Tibial artery (tissue), 4 donors: ENCODE results near the gene CDH2.

ENCODE experiments used
- DNase-seq, 2 donors: peaks; one replicate each; pipeline ENCODE4 v3.0.0-alpha.2; 2019
- H3K27ac ChIP-seq, 2 donors: fragments of 200-600 bp; sonication (generic) in 1 of 2; 1 replicate in 1 of 2; 2 replicates in 1 of 2; pipeline ENCODE4 v1.5.1; 2018 to 2019; ENCODE audit warnings: mild to moderate bottlenecking in 1 of 2
- H3K27me3 ChIP-seq, 2 donors: fragments of 200-600 bp; sonication (generic) in 1 of 2; one replicate each; pipeline versions ENCODE4 v1.5.1 to v1.6.0; 2016 to 2019
- H3K36me3 ChIP-seq, 3 donors: fragments of 200-600 bp; sonication (generic) in 2 of 3; one replicate each; pipeline ENCODE4 v1.5.1; 2016 to 2019; ENCODE audit warnings: mild to moderate bottlenecking in 2 of 3
- H3K4me1 ChIP-seq, 4 donors: fragments of 200-600 bp; sonication (generic) in 2 of 4; 1 replicate in 3 of 4; 2 replicates in 1 of 4; pipeline ENCODE4 v1.5.1; 2016 to 2019
- H3K4me3 ChIP-seq, 2 donors: fragments of 200-600 bp; sonication (generic) in 1 of 2; 1 replicate in 1 of 2; 2 replicates in 1 of 2; pipeline ENCODE4 v1.5.1; 2018 to 2019; ENCODE audit warnings: mild to moderate bottlenecking in 2 of 2
- H3K9me3 ChIP-seq, 3 donors: fragments of 200-600 bp; sonication (generic) in 1 of 3; one replicate each; pipeline ENCODE4 v1.5.1; 2016 to 2019
- CTCF ChIP-seq, 2 experiments: fragments of 200-600 bp in 1 of 2; fragments of 450-650 bp in 1 of 2; IDR thresholded peaks; one replicate each; pipeline ENCODE4 v1.5.1; 2017 to 2019; ENCODE audit warnings: antibody characterized with exemption in 2 of 2, mild to moderate bottlenecking in 1 of 2, moderate library complexity in 1 of 2
- intact Hi-C: fragments of 100-400 bp; cut with DNase I; formaldehyde crosslinking; loops from one replicate; pipeline ENCODE4 v1.15.0; 2023; ENCODE audit warnings: low total_unique reads

Gene CDH2

GRCh38 chr18:28050545-28050944 is 126.4 kb downstream of the CDH2 start:
- intact Hi-C loops: no loop called here
- Histone ChIP-seq H3K27me3 (no peaks in the 10 kb centered on the region), H3K4me1 (no peaks in the 10 kb centered on the region), H3K4me3 (no peak overlapping the region), H3K27ac (no peak overlapping the region), H3K36me3 (no peaks in the 10 kb centered on the region), H3K9me3 (no peaks in the 10 kb centered on the region)
- TF ChIP-seq CTCF (IDR thresholded peaks at IDR 0.05): no peak
- no peak for DNase-seq

- H3K27me3 ChIP-seq: no peaks in the 10 kb centered on the region
- no peak for TF ChIP-seq CTCF (IDR thresholded peaks at IDR 0.05)
- H3K36me3 ChIP-seq: no peaks in the 10 kb centered on the region
- H3K9me3 ChIP-seq: no peaks in the 10 kb centered on the region
- no peak overlapping the region for H3K27ac ChIP-seq
- no peaks in the 10 kb centered on the region for H3K4me1 ChIP-seq
- DNase-seq: no peak
- intact Hi-C loops: no loop called here
- no peak overlapping the region for H3K4me3 ChIP-seq
Measured at GRCh38 chr18:28048612-28049011, 128.3 kb downstream of the CDH2 start.

- intact Hi-C loops: no loop called here
Measured at GRCh38 chr18:28045880-28046279, 131.1 kb downstream of the CDH2 start.

GRCh38 chr18:28045176-28045810 is 131.6 kb downstream of the CDH2 start:
- intact Hi-C loops: no loop called here
- DNase-seq: no peak

More at GRCh38 chr18:28045880-28046279, 131.1 kb downstream of the CDH2 start:
- Histone ChIP-seq H3K4me1 (no peaks in the 10 kb centered on the region), H3K9me3 (no peaks in the 10 kb centered on the region), H3K27ac (no peak overlapping the region), H3K36me3 (no peaks in the 10 kb centered on the region), H3K4me3 (no peak overlapping the region), H3K27me3 (no peaks in the 10 kb centered on the region)
- no peak for TF ChIP-seq CTCF (IDR thresholded peaks at IDR 0.05)
- no peak for DNase-seq

GRCh38 chr18:28044036-28044435 is 132.9 kb downstream of the CDH2 start:
- no peaks in the 10 kb centered on the region for H3K4me1 ChIP-seq
- DNase-seq: no peak
- no peak for TF ChIP-seq CTCF (IDR thresholded peaks at IDR 0.05)
- H3K36me3 ChIP-seq: no peaks in the 10 kb centered on the region
- no peaks in the 10 kb centered on the region for H3K27me3 ChIP-seq
- H3K9me3 ChIP-seq: no peaks in the 10 kb centered on the region
- intact Hi-C loops: no loop called here
- no peak overlapping the region for H3K27ac ChIP-seq
- H3K4me3 ChIP-seq: no peak overlapping the region

More at GRCh38 chr18:28045176-28045810, 131.6 kb downstream of the CDH2 start:
- TF ChIP-seq CTCF (IDR thresholded peaks at IDR 0.05): no peak
- Histone ChIP-seq H3K27ac (no peak overlapping the region), H3K4me3 (no peak overlapping the region), H3K27me3 (no peaks in the 10 kb centered on the region), H3K36me3 (no peaks in the 10 kb centered on the region), H3K9me3 (no peaks in the 10 kb centered on the region), H3K4me1 (no peaks in the 10 kb centered on the region)

GRCh38 chr18:28043631-28044030 is 133.3 kb downstream of the CDH2 start:
- intact Hi-C loops: no loop called here
- no peaks in the 10 kb centered on the region for H3K36me3 ChIP-seq
- no peaks in the 10 kb centered on the region for H3K4me1 ChIP-seq
- no peak overlapping the region for H3K27ac ChIP-seq
- TF ChIP-seq CTCF (IDR thresholded peaks at IDR 0.05): no peak
- DNase-seq: no peak
- no peaks in the 10 kb centered on the region for H3K9me3 ChIP-seq
- H3K4me3 ChIP-seq: no peak overlapping the region
- no peaks in the 10 kb centered on the region for H3K27me3 ChIP-seq
